ENCODE data around the gene RENBP. TPM values are rescaled to one million over a fixed set of nuclear protein-coding genes. Genes with fewer than 3 reads are reported as not detected.

The RENBP gene
- total and polyA plus RNA-seq, 9 of the 15 experiments (the other 6 are each of a cell fraction or from before 2014, with no cell fraction given), result 0.07 to 14.8 (median 10.6) TPM; not detected in 1

- peak overlapping the region; percentile 100 for H3K27ac ChIP-seq (ENCODE audit: extremely low read depth, low read depth, low read length)
- H3K4me3 ChIP-seq, result peak overlapping the region; percentile 84
- no TSS peak for BruUV-seq (replicated peaks)
- H3K4me1 ChIP-seq (replicated peaks in 1 of 2; ENCODE audit: control insufficient read depth in 2 of 2, insufficient read depth in 2 of 2, low read length in 2 of 2), result peaks cover 40 to 64% of the 10 kb centered on the region in 2 experiments
- DNase-seq (ENCODE audit: extremely low read depth in 1 of 4, low spot score in 3 of 4), result peak; percentile 59 to 90 (median 72)
- H3K27me3 ChIP-seq (ENCODE audit: control insufficient read depth in 2 of 2, insufficient read depth in 2 of 2, low read length in 2 of 2), result no peaks in the 10 kb centered on the region
- CTCF ChIA-PET (ENCODE audit: low intra/inter-chr PET ratio), result no interaction called here
- peaks cover 5% of the 10 kb centered on the region for H3K9me1 ChIP-seq (ENCODE audit: control insufficient read depth, insufficient read depth, low read length)
- peak overlapping the region; percentile 91 for H2AFZ ChIP-seq (ENCODE audit: low read depth, low read length)
- peaks cover 38% of the 10 kb centered on the region for H4K20me1 ChIP-seq (replicated peaks; ENCODE audit: control insufficient read depth, insufficient read depth, low read length)
- H3K9ac ChIP-seq (ENCODE audit: insufficient read depth in 1 of 2, low read depth in 2 of 2, low read length in 2 of 2), result peak overlapping the region; percentile 99 to 100
- POLR2A ChIA-PET, result interaction anchor here (0.6 to 3.4 kb wide), 12 partner anchors 9 to 457 kb away, joined by 3 to 16 read pairs (median 4); partner anchors contain the start of genes ATP6AP1 and MECP2
- ATAC-seq, result peak; percentile 69
- H3K36me3 ChIP-seq (ENCODE audit: control insufficient read depth, insufficient read depth, low read length), result peaks cover 35% of the 10 kb centered on the region; the same call in 2 of the 3 replicates
- peak overlapping the region; percentile 97 for H3K4me2 ChIP-seq (ENCODE audit: insufficient read depth, low read length)
- WGBS (ENCODE audit: insufficient coverage, low coverage, missing lambda C conversion rate), result 0% methylated on average over 17 of the region's 34 CpGs
- in situ Hi-C loops (cut with MboI), result no loop called here
- peaks cover 75% of the 10 kb centered on the region for H3K79me2 ChIP-seq (ENCODE audit: control insufficient read depth, insufficient read depth, low read length)
- peak; percentile 26 for FAIRE-seq
- no peaks in the 10 kb centered on the region for H3K9me3 ChIP-seq (replicated peaks; ENCODE audit: control insufficient read depth, insufficient read depth, low read depth, low read length)
- intact Hi-C loops (cut with micrococcal nuclease), result loop anchor here (2.0 kb wide), 1 partner anchor 50 kb away; no protein-coding TSS in a partner anchor
- no peak for TF ChIP-seq ARID4B (CRISPR knock-in tag; IDR thresholded peaks at IDR 0.05)
- TF ChIP-seq MBD2 (IDR thresholded peaks at IDR 0.05; ENCODE audit: borderline replicate concordance, low read depth), result 0 out of 2 replicates have a peak, but pooled peaks have one; percentile 9
- peak in 1 of 2 experiments; percentile 18; a peak in 1 of 4 replicates for TF ChIP-seq MAZ (CRISPR knock-in tag; conservative IDR thresholded peaks at IDR 0.05 in 1 of 2, IDR thresholded peaks at IDR 0.05 in 1 of 2)
- peak; percentile 46 for TF ChIP-seq MYC (IDR thresholded peaks at IDR 0.05; ENCODE audit: low read depth, low read length)
- TF ChIP-seq MYC (CRISPR knock-in tag; IDR thresholded peaks at IDR 0.05; ENCODE audit: borderline replicate concordance, low read depth), result no peak
- no peak for TF ChIP-seq FUS (optimal IDR thresholded peaks at IDR 0.05; ENCODE audit: low read depth, low read length)
- no peak for TF ChIP-seq PML (IDR thresholded peaks at IDR 0.05; ENCODE audit: low read length)
- no peak for TF ChIP-seq LARP7 (IDR thresholded peaks at IDR 0.05)
- TF ChIP-seq CHD2 (IDR thresholded peaks at IDR 0.05; ENCODE audit: low read depth, low read length), result no peak
- TF ChIP-seq ETV5 (CRISPR knock-in tag; IDR thresholded peaks at IDR 0.05; ENCODE audit: low read depth), result peak; percentile 46; the same call in 1 of the 2 replicates
- TF ChIP-seq PCBP1 (IDR thresholded peaks at IDR 0.05; ENCODE audit: low read depth, low read length, poor library complexity, severe bottlenecking), result peak; percentile 16
- TF ChIP-seq EP300 (IDR thresholded peaks at IDR 0.05; ENCODE audit: low read length), result no peak
- peak; percentile 78 for TF ChIP-seq HMGN3 (IDR thresholded peaks at IDR 0.05; ENCODE audit: borderline replicate concordance, extremely low read depth, insufficient read length, low read depth, low read length)
- TF ChIP-seq HNRNPH1 (optimal IDR thresholded peaks at IDR 0.05; ENCODE audit: low read depth, low read length), result no peak
- no peak for TF ChIP-seq SMAD3 (CRISPR knock-in tag; conservative IDR thresholded peaks at IDR 0.05)
Observed at GRCh38 chrX:153971124-153971449, 26.6 kb upstream of the RENBP start.
